T-helper 1 cell (primary cell): Measurements from ENCODE around the gene ERICH2.
"Not testable (repeated sequence)": the region's sequence is repeated elsewhere in the genome, so short reads cannot be mapped to it uniquely, and the experiment has no call there.

Source experiments
- DNase-seq, 5 donors: peaks; one replicate each; pipeline ENCODE4 v3.0.0-alpha.2; 2012 to 2020
- total RNA-seq, 4 donors: gene quantifications; one replicate each; lab custom pipeline; 2026; lab: John Stamatoyannopoulos, UW

Gene ERICH2
- 0 to 0.08 (median 0) reads per million in 4 donors for total RNA-seq

GRCh38 chr2:170770008-170770605 is at the start of gene ERICH2:
Gene ERICH2, plus strand, starts transcription at chr2:170770378. Its CDS starts 304 bp downstream, at chr2:170770682.
- DNase-seq: peak; percentile 2 to 48 (median 14)

GRCh38 chr2:170721678-170722077 is 48.5 kb upstream of the ERICH2 start:
- DNase-seq: no peak

- DNase-seq: no peak
Observed at GRCh38 chr2:170722301-170722700, 47.9 kb upstream of the ERICH2 start.

- DNase-seq: no peak
Observed at GRCh38 chr2:170723446-170723958, 46.7 kb upstream of the ERICH2 start.

GRCh38 chr2:170733798-170734600 is 36.2 kb upstream of the ERICH2 start:
- no peak for DNase-seq

- not testable (repeated sequence) for DNase-seq
Observed at GRCh38 chr2:170734601-170735000, 35.6 kb upstream of the ERICH2 start.

- no peak for DNase-seq
Observed at GRCh38 chr2:170736628-170737027, 33.5 kb upstream of the ERICH2 start.

GRCh38 chr2:170737406-170737805 is 32.8 kb upstream of the ERICH2 start:
- no peak for DNase-seq

GRCh38 chr2:170737821-170738220 is 32.4 kb upstream of the ERICH2 start:
- no peak for DNase-seq

- no peak for DNase-seq
Observed at GRCh38 chr2:170739048-170739447, 31.1 kb upstream of the ERICH2 start.

- no peak for DNase-seq
Observed at GRCh38 chr2:170739507-170740046, 30.6 kb upstream of the ERICH2 start.

- no peak for DNase-seq
Observed at GRCh38 chr2:170740660-170741059, 29.5 kb upstream of the ERICH2 start.

GRCh38 chr2:170742000-170742399 is 28.2 kb upstream of the ERICH2 start:
- no peak for DNase-seq

- DNase-seq: no peak
Observed at GRCh38 chr2:170742896-170743529, 27.2 kb upstream of the ERICH2 start.

- DNase-seq: no peak
Observed at GRCh38 chr2:170743530-170744239, 26.5 kb upstream of the ERICH2 start.

GRCh38 chr2:170744248-170745002 is 25.8 kb upstream of the ERICH2 start:
- DNase-seq: no peak

GRCh38 chr2:170745305-170745704 is 24.9 kb upstream of the ERICH2 start:
- no peak for DNase-seq

GRCh38 chr2:170747921-170748320 is 22.3 kb upstream of the ERICH2 start:
- DNase-seq: no peak

- not testable (repeated sequence) for DNase-seq
Observed at GRCh38 chr2:170751555-170751954, 18.6 kb upstream of the ERICH2 start.

- no peak for DNase-seq
Observed at GRCh38 chr2:170761572-170761971, 8.6 kb upstream of the ERICH2 start.

- no peak for DNase-seq
Observed at GRCh38 chr2:170762760-170763159, 7.4 kb upstream of the ERICH2 start.

- no peak for DNase-seq
Observed at GRCh38 chr2:170763232-170763631, 6.9 kb upstream of the ERICH2 start.
